ENCODE measurements around the gene HAO2. TPM values are rescaled to one million over a fixed set of nuclear protein-coding genes. Genes with fewer than 3 reads are reported as not detected.
"Not testable (repeated sequence)": the region's sequence is repeated elsewhere in the genome, so short reads cannot be mapped to it uniquely, and the experiment has no call there.

HAO2 gene
- total RNA-seq, 1 donor: not detected

DNA sequence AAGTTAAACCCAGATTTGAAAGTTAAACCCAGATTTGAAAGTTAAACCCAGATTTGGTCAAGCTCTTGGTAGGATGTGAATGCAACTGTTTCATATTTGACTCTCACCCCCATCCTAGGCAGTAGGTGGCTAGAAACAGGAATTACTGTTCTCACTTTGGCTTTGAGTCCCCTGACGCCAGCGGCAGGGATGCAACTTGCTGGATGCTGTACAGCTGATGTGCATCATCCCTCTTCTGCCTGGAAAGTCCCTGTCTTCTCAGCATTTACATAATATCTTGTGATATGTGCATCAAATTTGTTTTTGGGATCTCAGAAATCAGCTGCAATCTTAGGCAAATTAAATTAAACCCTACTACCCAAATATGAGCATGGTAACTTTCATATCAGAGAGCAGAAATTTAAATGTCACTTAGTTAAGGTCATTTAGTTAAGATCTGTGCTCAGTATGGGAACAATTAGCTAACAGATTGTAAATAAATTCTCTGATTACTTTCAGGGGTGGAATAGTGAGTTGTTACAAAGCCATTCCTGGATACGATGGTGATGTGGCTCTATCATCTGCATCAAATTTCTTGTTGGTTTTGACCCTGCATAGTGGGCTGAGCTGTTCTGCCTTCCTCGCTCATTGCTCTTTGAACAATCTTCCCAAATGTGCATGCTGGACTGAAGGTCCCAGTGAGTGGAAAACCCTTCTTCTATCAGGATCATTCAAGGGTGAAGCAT, 6.8 kb upstream of the HAO2 start:
- no peaks in the 10 kb centered on the region for H3K9me3 ChIP-seq (ENCODE audit: low read depth, low read length)
- no peak overlapping the region for H3K4me3 ChIP-seq (ENCODE audit: low read length)
- no peaks in the 10 kb centered on the region for H3K27me3 ChIP-seq (ENCODE audit: insufficient read depth, low read length)
- no peaks in the 10 kb centered on the region for H3K4me1 ChIP-seq (ENCODE audit: insufficient read depth, low read length)

DNA sequence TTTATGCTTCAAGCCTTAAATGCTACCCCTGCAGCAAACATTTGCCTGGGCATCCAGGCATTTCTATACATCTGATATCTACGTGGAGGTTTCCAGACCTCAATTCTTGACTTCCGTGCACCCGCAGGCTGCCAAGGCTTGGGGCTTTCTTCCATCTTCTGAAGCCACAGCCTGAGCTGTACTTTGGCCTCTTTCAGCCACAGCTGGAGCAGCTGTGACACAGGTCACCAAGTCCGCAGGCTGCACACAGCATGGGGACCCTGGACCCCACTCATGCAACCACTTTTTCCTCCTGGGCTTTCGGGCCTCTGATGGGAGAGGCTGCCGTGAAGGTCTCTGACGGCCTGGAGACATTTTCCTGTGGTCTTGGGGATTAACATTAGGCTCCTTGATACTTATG, 5.4 kb upstream of the HAO2 start:
- H3K27me3 ChIP-seq (ENCODE audit: insufficient read depth, low read length): no peaks in the 10 kb centered on the region
- H3K4me3 ChIP-seq (ENCODE audit: low read length): no peak overlapping the region
- no peaks in the 10 kb centered on the region for H3K4me1 ChIP-seq (ENCODE audit: insufficient read depth, low read length)
- H3K9me3 ChIP-seq (ENCODE audit: low read depth, low read length): no peaks in the 10 kb centered on the region

DNA sequence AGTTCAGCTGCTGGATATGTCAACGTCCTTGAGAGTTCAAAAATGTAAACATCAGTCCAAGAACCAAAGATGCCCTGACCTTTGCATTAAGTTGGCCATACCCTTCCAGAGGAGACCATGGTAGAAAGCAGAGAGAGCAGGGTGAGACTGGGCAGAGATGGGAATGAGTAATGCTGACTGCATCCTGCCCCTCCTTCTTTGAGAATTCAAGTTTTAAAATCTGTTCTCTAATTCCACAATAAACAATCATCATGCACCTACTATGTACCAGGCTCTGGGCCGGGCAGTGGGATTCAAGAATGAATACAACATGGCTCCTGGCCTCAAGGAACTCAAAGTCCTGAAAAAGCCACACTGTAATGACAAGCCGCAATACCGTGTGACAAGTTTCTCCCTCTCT, 3.9 kb upstream of the HAO2 start:
- no peaks in the 10 kb centered on the region for H3K9me3 ChIP-seq (ENCODE audit: low read depth, low read length)
- H3K4me1 ChIP-seq (ENCODE audit: insufficient read depth, low read length): no peaks in the 10 kb centered on the region
- no peaks in the 10 kb centered on the region for H3K27me3 ChIP-seq (ENCODE audit: insufficient read depth, low read length)
- no peak overlapping the region for H3K4me3 ChIP-seq (ENCODE audit: low read length)

DNA sequence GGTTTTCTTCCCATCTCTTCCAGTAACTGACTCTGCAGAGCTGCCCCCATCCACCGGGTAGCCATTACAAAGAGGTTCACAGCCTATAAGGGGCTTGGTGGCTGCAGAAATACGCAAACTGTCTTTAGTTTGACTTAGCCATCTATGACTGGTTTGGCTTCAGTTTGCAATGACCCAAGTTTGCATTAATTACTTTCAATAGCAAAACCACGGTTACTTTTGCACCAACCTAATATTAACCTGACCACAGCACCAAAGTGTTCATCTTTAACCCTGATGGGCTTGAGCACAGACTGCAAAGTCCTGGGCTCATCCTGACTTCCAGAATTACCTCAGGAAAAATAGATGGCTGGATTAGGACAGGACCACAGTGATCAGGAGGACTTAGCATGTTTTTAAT, 2.2 kb upstream of the HAO2 start:
- no peaks in the 10 kb centered on the region for H3K9me3 ChIP-seq (ENCODE audit: low read depth, low read length)
- no peak overlapping the region for H3K4me3 ChIP-seq (ENCODE audit: low read length)
- no peaks in the 10 kb centered on the region for H3K27me3 ChIP-seq (ENCODE audit: insufficient read depth, low read length)
- no peaks in the 10 kb centered on the region for H3K4me1 ChIP-seq (ENCODE audit: insufficient read depth, low read length)

DNA sequence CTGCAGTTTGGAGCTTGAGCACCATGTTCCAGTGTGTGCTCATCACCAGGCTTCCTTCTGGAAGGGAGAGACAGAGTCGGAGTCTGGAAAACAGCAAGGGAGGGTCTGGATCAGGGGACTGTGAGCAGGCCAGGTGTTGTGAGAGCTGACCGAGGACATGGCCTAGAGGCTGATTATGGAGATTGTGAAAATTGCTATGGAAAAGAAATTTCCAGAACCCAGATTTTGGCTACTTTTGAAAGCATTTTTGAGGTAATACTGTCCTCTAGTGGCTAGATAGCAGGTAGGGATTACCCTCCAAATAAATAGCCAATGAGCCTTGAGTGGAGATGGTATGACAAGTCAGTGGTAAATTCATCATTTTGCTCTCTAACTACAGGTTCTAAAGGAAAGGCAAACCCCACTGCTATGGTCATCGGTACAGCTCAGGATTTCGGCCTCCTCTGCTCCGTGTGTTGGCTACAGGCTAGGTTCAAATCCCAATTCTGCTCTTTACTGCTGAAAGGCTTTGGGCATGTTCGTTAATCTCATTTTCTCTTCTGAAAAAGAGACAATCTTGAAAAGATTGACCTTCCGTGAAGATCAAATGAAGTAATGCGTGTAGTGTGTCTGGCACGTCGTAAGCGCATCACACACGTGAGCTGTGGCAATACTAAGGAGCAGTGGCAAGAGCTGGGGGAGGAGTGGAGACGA, 1.0 kb upstream of the HAO2 start:
- Histone ChIP-seq H3K4me3 (ENCODE audit: low read length) (no peak overlapping the region), H3K4me1 (ENCODE audit: insufficient read depth, low read length) (no peaks in the 10 kb centered on the region), H3K9me3 (ENCODE audit: low read depth, low read length) (no peaks in the 10 kb centered on the region), H3K27me3 (ENCODE audit: insufficient read depth, low read length) (no peaks in the 10 kb centered on the region)

DNA sequence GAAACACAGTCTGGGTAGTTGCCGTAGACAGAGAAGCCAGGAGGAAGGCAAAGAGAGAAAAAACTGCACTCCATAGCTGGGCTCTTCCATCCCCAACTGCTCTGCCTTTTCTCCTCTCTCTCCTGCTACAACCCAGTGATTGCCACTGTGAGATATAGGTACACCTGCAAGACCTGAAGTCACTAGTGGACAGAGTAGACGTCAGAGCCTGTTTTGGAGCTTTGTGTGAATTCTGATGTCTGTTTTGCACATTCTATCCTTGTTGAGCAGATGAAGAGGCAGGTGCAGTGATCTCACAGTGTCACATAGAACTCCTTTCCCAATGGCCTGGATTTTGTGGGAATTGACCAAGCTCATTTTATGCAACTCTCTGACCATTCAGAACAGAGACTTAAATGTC, 2.2 kb downstream of the HAO2 start:
- H3K4me1 ChIP-seq (ENCODE audit: insufficient read depth, low read length): no peaks in the 10 kb centered on the region
- H3K27me3 ChIP-seq (ENCODE audit: insufficient read depth, low read length): no peaks in the 10 kb centered on the region
- no peaks in the 10 kb centered on the region for H3K9me3 ChIP-seq (ENCODE audit: low read depth, low read length)
- no peak overlapping the region for H3K4me3 ChIP-seq (ENCODE audit: low read length)

DNA sequence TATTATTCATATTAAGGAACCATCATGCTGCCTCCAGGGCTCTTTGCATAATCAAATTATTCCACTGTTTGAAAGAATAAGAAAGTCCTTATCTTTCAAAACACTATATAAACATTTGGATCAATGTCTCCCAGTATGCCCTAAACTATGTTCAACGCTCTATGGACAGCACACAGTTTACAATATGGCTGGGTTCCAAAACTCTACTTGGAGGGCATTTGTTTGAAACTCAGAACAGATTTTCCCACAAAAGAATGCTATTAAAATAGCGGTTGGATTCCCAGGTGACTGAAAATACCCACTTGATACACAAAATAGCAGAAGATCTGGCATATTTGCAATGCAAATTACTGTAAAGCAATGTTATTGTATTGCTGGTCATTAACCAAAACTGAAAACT, 3.2 kb downstream of the HAO2 start:
- no peaks in the 10 kb centered on the region for H3K4me1 ChIP-seq (ENCODE audit: insufficient read depth, low read length)
- no peaks in the 10 kb centered on the region for H3K9me3 ChIP-seq (ENCODE audit: low read depth, low read length)
- H3K4me3 ChIP-seq (ENCODE audit: low read length): no peak overlapping the region
- H3K27me3 ChIP-seq (ENCODE audit: insufficient read depth, low read length): no peaks in the 10 kb centered on the region

DNA sequence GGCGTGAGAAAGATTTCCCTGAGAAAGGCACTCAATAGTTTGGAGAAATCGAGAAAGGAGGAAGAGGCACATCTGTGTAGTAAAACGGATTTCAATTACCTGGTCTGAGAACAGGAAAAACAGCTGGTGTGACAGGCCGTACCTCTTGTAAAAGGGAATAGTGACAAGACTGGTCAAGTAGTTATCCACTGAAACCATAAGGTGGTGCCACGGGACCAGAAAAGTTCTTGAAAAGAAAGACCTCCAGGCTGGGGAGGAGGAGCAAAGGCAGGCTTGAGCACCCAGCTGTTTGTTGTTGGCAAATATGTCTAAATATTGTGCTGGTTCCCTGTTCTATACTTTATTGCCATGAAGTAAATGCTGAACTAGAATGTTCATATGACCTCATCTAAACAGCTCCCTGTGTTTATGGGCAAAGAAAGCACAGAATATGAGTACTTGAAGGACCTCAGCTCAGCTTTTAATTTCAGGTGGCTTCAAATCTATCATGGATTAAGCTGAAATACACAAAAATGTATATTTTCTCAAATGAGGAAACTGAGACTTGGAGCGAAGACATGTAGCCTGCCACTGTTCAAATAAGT, 4.0 kb downstream of the HAO2 start:
- Histone ChIP-seq H3K9me3 (ENCODE audit: low read depth, low read length) (no peaks in the 10 kb centered on the region), H3K27me3 (ENCODE audit: insufficient read depth, low read length) (no peaks in the 10 kb centered on the region), H3K4me3 (ENCODE audit: low read length) (no peak overlapping the region), H3K4me1 (ENCODE audit: insufficient read depth, low read length) (no peaks in the 10 kb centered on the region)

DNA sequence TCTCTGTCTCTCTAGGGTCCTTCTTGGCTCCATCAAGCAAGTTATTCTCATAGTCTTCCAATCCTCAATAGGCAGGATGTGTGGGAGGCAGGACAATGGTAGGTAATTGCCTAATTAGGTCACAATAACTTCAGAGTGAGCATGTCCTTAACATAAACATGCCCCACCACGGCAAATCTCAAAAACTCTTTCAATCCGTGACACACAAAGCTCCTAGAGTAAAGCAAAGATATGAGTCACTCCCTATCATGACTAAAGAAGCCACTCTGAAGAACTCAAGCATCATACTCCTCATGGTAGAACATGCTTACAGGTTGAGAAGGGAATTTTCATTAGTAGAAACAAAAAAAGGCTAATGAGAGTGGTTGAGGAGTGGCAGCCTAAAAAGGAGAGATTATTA, 4.9 kb downstream of the HAO2 start:
- Histone ChIP-seq H3K4me1 (ENCODE audit: insufficient read depth, low read length) (no peaks in the 10 kb centered on the region), H3K27me3 (ENCODE audit: insufficient read depth, low read length) (no peaks in the 10 kb centered on the region), H3K4me3 (ENCODE audit: low read length) (no peak overlapping the region), H3K9me3 (ENCODE audit: low read depth, low read length) (no peaks in the 10 kb centered on the region)

DNA sequence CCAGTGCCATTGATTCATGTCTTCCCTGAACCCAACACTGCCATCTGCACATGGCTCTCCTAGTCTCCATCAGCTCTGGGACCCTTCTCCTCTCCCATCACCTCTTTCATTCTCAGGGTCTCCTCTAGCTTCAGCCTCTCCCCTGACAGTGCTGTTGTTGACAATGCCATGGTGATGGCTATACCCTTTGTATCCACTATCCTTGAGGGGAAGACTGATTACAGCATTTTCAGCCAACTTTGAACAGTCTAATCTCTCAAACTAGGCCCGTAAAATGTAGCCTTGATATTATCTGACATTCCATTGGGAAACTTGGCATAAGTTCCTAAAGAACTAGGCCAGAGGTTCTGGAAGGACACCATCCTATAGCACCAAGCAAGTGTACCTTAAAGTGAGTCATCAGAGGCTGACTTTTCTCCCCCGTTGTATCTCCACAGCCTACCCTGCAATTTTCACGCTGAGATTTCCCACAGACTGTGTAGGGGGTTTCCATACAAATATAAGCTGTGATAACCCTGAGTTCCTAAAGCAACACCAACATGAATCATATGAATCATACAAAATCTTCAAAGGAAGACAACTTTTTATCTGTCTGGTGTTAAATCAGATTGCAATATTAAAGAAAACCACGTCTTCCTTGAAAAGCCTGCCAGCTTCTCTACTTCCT, 5.8 kb downstream of the HAO2 start:
- H3K9me3 ChIP-seq (ENCODE audit: low read depth, low read length): no peaks in the 10 kb centered on the region
- H3K27me3 ChIP-seq (ENCODE audit: insufficient read depth, low read length): no peaks in the 10 kb centered on the region
- H3K4me1 ChIP-seq (ENCODE audit: insufficient read depth, low read length): no peaks in the 10 kb centered on the region
- no peak overlapping the region for H3K4me3 ChIP-seq (ENCODE audit: low read length)

DNA sequence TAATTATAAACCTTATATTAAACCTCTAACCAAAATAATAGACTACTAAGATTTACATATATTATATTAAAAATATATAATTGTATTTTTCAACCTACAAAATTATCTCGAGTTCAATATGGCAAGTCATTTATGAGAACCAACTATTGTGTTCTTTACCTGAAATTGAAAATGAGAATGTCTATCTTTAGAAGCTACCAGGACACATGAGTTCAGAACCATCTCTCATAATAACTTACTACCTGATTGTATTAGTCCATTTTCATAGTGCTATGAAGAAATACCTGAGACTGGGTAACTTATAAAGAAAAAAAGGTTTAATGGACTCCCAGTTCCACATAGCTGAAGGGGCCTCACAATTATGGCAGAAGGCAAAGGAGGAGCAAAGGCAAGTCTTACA, 6.8 kb downstream of the HAO2 start:
- H3K4me1 ChIP-seq (ENCODE audit: insufficient read depth, low read length): no peaks in the 10 kb centered on the region
- H3K9me3 ChIP-seq (ENCODE audit: low read depth, low read length): no peaks in the 10 kb centered on the region
- no peak overlapping the region for H3K4me3 ChIP-seq (ENCODE audit: low read length)
- peaks cover 2% of the 10 kb centered on the region for H3K27me3 ChIP-seq (ENCODE audit: insufficient read depth, low read length)

DNA sequence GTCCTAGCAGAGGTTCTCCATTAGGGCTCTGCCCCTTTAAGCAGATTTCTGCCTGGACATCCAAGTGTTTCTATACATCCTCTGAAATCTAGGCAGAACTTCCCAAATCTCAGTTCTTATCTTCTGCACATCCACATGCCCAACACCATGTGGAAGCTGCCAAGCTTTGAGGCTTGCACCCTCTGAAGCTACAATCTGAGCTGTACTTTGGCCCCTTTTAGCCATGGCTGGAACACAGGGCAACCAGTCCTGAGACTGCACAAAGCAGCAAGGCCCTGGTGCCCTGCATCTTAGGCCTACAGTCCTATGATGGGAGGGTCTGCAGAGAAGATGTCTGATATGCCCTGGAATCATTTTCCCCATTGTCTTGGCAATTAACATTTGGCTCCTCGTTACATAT, 8.0 kb downstream of the HAO2 start:
- Histone ChIP-seq H3K27me3 (ENCODE audit: insufficient read depth, low read length) (peaks cover 2% of the 10 kb centered on the region), H3K4me1 (ENCODE audit: insufficient read depth, low read length) (no peaks in the 10 kb centered on the region), H3K4me3 (ENCODE audit: low read length) (no peak overlapping the region), H3K9me3 (ENCODE audit: low read depth, low read length) (no peaks in the 10 kb centered on the region)

DNA sequence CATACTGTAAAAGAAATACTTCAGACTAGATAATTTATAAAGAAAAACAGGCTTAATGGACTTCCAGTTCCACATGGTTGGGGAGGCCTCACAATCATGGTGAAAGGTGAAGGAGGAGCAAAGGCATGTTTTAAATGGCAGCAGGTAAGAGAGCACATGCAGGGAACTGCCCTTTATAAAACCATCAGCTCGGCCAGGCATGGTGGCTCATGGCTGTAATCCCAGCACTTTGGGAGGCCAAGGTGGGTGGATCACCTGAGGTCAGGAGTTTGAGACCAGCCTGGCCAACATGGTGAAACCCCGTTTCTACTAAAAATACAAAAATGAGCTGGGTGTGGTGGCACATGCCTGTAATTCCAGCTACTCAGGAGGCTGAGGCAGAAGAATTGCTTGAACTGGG, 9.0 kb downstream of the HAO2 start:
- not testable (repeated sequence) for H3K4me1 ChIP-seq (ENCODE audit: insufficient read depth, low read length); H3K9me3 ChIP-seq (ENCODE audit: low read depth, low read length); H3K4me3 ChIP-seq (ENCODE audit: low read length); H3K27me3 ChIP-seq (ENCODE audit: insufficient read depth, low read length)

DNA sequence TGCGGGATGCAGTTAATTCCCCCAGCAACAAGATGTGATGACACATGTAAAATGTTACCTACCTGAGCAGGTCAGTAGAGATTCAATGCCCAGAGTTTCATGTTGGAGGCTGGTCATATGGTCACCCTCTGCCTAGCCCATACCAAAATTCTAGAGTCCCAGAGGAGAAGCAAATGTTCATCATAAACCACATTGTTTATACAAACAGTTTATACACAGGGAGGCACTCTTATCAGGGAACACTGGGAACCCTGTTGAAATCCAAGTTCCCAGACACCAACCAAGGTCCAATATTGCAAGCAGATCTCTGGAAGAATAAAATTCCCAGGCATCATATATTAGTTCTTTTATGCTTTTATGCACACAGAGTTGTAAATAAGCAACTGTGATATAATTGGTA, 10.5 kb downstream of the HAO2 start:
- H3K9me3 ChIP-seq (ENCODE audit: low read depth, low read length): no peaks in the 10 kb centered on the region
- H3K4me1 ChIP-seq (ENCODE audit: insufficient read depth, low read length): no peaks in the 10 kb centered on the region
- H3K4me3 ChIP-seq (ENCODE audit: low read length): no peak overlapping the region
- H3K27me3 ChIP-seq (ENCODE audit: insufficient read depth, low read length): peaks cover 2% of the 10 kb centered on the region

DNA sequence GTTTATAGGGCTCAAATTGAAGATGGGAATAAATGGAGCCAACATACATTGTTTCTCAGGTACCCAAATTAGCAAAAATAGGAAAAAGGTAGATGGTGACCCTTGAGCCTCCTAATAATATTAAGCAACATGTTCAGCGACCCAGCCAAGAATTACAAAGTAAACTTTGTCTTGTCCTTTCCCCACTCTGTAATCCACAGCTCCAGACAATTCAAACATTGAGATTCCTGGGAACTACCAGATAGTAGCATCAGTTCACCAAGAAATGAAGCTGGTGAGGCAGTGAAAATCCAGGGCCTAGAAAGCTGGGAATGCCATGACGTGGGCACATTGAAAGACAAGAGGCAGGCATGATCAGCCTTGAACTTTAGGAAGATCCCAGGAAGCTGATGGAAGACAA, 11.7 kb downstream of the HAO2 start:
- H3K4me3 ChIP-seq (ENCODE audit: low read length): no peak overlapping the region
- H3K4me1 ChIP-seq (ENCODE audit: insufficient read depth, low read length): no peaks in the 10 kb centered on the region
- H3K9me3 ChIP-seq (ENCODE audit: low read depth, low read length): no peaks in the 10 kb centered on the region
- H3K27me3 ChIP-seq (ENCODE audit: insufficient read depth, low read length): peaks cover 2% of the 10 kb centered on the region
